Measurements from ENCODE around the gene PIPOX.

The PIPOX gene

DNA sequence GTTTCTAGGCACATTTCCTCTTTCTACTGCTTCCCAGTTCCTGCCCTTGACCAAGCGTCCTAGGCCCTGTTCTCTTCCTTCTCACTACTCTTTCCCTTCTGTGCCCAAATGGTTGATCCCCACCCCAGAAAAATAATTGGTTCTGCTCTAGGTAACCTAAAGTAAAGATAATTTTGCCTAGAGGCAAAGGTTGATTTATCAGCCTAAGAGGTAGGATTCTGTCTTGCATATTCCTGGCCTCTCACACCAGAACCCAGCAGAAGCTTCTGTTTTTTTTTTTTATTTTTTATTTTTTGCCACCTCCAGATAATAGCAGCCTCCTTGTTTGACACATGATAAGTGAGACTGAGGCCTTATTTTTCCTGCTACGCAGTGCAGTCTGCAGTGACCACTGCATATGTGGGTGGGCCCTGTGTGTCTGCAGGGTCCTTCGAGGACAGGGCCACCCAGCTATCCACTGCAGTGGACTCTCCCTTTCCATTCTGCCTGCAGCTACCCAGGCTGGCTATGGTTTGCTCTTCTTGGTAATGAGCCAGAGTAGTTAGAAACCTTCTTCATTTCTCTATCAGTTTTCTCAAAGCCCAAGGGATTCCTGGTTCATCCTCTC, 701 bp downstream of the PIPOX start:
- TF ChIP-seq, protein P1, sequence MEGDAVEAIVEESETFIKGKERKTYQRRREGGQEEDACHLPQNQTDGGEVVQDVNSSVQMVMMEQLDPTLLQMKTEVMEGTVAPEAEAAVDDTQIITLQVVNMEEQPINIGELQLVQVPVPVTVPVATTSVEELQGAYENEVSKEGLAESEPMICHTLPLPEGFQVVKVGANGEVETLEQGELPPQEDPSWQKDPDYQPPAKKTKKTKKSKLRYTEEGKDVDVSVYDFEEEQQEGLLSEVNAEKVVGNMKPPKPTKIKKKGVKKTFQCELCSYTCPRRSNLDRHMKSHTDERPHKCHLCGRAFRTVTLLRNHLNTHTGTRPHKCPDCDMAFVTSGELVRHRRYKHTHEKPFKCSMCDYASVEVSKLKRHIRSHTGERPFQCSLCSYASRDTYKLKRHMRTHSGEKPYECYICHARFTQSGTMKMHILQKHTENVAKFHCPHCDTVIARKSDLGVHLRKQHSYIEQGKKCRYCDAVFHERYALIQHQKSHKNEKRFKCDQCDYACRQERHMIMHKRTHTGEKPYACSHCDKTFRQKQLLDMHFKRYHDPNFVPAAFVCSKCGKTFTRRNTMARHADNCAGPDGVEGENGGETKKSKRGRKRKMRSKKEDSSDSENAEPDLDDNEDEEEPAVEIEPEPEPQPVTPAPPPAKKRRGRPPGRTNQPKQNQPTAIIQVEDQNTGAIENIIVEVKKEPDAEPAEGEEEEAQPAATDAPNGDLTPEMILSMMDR (conservative IDR thresholded peaks at IDR 0.05), result no peak
- no peak overlapping the region for H3K27ac ChIP-seq

DNA sequence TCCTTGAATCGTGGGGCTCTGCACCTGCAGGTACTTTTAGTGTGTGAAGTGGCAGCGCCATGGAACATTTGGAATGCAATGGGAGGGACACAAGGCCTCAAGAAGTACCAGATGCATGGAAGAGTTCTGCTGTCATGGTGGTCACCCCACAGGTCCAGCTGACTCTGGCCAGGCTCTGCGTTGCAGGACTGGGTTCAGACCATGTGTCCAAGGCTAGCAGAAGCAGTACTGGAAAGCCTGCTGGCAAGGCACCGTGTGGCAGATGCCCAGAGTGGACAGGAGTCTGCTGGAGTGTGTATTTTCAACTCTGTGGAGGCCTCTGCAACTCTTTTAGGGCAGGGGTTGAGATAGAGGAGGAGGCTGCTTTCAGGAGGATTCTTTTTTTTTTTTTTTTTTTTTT, 2.1 kb downstream of the PIPOX start:
- H3K27ac ChIP-seq, result no peak overlapping the region
- TF ChIP-seq, protein P1 (conservative IDR thresholded peaks at IDR 0.05), result no peak

DNA sequence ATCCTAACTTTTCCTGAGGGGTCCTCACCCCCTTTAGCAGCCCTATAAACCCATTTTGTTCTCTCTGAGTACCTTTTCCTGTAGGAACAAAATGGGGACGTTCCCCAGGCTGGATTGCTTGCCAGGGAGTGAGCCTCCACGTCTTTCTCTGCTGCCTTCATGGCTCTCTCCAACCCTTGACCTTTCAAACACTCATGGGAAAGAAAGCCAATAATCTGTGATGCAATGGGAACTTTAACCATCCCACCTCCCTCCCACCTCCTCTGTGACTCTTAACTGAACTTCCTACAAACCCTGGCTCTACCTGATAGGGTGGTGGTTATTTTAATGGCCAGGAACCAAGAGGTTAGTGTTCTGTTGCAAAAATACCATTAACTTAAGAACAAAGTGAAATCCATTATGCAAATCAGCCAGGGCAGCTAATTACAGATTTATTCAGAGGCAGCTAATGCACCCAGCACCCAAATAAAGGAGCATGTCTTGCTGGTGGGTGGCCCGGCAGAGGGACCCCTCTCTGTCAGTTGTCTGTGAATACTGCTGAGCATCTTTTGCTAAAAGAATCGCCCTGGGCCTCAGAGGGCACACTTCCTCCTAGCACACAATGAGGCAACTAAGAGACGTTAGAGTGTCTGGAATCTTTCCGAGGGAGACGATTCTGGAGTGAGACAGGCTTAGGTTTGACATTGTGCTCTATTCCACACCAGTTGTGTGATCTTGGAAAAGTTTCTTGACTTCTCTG, 3.0 kb downstream of the PIPOX start:
- TF ChIP-seq, protein P1 (conservative IDR thresholded peaks at IDR 0.05), result no peak
- no peak overlapping the region for H3K27ac ChIP-seq

DNA sequence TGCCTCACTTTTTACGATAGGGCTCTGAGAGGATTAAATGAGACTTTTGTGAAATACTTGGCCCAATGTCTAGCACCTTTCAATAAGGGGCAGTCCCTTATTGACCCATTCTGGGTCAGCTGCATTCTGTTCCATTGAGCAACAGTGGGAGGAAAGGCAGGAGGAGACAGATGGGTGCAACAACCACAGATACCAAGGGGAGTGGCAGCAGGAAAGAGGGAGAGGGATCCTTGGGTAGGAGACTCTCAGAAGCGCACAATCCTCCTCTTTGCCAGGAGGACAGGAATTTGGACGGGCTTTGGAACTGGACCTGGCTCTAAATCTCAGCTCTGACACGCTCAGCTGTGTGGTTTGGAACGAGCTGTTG, 3.5 kb downstream of the PIPOX start:
- H3K27ac ChIP-seq, result no peak overlapping the region
- TF ChIP-seq, protein P1 (conservative IDR thresholded peaks at IDR 0.05), result no peak

DNA sequence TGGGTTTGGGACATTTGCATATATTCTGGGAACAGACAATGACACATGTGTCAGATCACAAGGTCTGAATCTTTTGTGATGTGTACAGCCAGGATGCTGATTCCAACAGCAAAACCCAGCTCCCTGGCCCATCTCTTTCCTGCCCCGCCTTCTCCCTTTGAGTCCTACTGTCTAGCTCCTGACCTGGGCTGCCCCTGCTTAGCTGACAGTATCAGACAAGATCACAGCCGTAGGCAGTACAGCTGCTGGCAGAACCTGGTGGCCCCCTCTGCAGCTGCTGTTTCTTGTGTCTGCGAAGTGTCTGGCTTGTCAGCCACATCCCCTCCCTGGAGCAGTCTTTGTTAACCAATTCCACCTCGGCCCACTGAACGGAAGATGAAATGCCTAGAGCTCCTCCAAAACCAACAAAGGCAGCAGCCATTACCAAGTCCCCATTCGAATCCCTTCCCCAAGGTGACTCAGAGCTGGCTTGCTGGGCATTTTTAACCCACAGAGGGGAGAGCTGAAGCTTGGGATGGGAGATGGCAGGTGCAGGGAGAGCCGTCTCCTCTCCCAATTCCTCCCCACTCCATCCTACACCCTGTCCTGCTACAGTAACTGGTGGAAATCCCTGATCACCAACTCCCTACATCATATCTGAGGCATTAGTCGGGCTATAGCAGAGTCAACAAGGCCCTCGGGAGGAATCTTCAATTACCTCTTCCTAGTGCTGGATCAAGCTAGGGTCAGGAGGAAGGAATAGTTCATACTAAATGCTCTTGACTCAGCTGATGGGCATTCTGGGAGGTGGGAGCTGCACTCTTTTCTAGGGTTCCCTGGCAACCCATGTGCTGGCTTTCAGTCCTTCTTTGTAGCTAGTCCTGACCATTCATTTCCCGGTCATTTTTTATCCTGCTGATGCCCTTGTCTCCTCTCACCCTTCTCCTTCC, 5.8 kb downstream of the PIPOX start:
- TF ChIP-seq, protein P1 (conservative IDR thresholded peaks at IDR 0.05), result no peak
- H3K27ac ChIP-seq, result no peak overlapping the region

DNA sequence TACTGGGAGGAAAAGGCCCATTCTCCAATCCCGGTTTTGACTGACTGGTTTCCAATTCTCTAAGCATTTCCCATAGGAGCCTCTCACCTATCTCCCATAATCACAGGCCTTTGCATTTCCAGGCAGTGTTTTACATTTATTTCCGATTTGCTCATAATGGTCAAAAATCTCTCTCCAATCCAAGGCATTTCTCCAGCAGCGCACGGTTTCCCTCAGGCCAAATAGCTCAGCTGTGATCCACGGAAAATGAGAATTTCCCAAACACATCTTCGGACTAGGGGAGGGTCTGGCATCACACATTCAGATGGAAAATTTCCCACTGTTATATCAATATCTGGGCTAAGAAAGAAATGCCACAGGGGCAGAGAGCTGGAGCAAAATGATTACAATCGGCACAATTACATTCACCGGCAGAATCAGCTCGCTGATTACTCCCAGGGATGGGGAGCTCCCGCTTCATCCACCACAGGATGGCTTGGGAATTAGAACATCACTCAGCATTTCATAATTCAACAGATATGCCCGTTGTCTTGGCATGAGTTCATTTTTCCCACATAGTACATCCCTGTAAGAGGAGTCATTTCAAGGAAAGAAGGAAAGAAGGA, 6.7 kb downstream of the PIPOX start:
- no peak overlapping the region for H3K27ac ChIP-seq

More for the DNA sequence above, 6.7 kb downstream of the PIPOX start:
- TF ChIP-seq, protein P1 (conservative IDR thresholded peaks at IDR 0.05), result no peak
